HCT116 (cell line): ENCODE results near the gene CXCL1.

Experiments
- CTCF ChIP-seq, 3 experiments: fragments of 200-600 bp in 1 of 3; sonication (generic) in 1 of 3; IDR thresholded peaks in 2 of 3; conservative IDR thresholded peaks in 1 of 3; 2 replicates each; pipeline ENCODE4 v1.5.1; 2012 to 2017; ENCODE audit warnings: low read depth in 2 of 3, low read length in 2 of 3, antibody characterized with exemption in 1 of 3, borderline replicate concordance in 1 of 3, control low read depth in 1 of 3, mild to moderate bottlenecking in 1 of 3, mixed read lengths in 1 of 3, mixed run types in 1 of 3, moderate library complexity in 1 of 3; ENCODE audit not compliant: insufficient read depth in 1 of 3
- EGR1 ChIP-seq: IDR thresholded peaks from 2 replicates; pipeline ENCODE4 v1.6.1; 2012; ENCODE audit warnings: low read depth
- JUND ChIP-seq: IDR thresholded peaks from 2 replicates; pipeline ENCODE4 v1.6.1; 2012
- POLR2A ChIP-seq: IDR thresholded peaks from 2 replicates; pipeline ENCODE4 v1.7.0; 2011; ENCODE audit warnings: borderline replicate concordance; ENCODE audit not compliant: insufficient read depth, insufficient read length; ENCODE audit errors: extremely low read depth
- POLR2AphosphoS5 ChIP-seq: IDR thresholded peaks from 2 replicates; pipeline ENCODE4 v1.6.1; 2011; ENCODE audit warnings: mild to moderate bottlenecking, low read depth, low read length, moderate library complexity

DNA sequence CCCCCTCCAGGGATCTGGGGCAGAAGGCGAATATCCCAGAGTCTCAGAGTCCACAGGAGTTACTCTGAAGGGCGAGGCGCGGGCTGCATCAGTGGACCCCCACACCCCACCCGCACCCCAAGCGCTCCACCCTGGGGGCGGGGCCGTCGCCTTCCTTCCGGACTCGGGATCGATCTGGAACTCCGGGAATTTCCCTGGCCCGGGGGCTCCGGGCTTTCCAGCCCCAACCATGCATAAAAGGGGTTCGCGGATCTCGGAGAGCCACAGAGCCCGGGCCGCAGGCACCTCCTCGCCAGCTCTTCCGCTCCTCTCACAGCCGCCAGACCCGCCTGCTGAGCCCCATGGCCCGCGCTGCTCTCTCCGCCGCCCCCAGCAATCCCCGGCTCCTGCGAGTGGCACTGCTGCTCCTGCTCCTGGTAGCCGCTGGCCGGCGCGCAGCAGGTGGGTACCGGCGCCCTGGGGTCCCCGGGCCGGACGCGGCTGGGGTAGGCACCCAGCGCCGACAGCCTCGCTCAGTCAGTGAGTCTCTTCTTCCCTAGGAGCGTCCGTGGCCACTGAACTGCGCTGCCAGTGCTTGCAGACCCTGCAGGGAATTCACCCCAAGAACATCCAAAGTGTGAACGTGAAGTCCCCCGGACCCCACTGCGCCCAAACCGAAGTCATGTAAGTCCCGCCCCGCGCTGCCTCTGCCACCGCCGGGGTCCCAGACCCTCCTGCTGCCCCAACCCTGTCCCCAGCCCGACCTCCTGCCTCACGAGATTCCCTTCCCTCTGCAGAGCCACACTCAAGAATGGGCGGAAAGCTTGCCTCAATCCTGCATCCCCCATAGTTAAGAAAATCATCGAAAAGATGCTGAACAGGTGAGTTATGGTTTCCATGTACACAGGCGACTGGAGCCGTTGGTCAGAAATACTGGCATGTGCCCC, at the start of gene CXCL1:
- peak; percentile 59 for TF ChIP-seq POLR2AphosphoS5
- no peak for TF ChIP-seq CTCF (IDR thresholded peaks at IDR 0.05 in 2 of 3, conservative IDR thresholded peaks at IDR 0.05 in 1 of 3; ENCODE audit: borderline replicate concordance in 1 of 3, insufficient read depth in 1 of 3, low read depth in 2 of 3, low read length in 2 of 3)
- TF ChIP-seq EGR1: no peak
- TF ChIP-seq POLR2A: no peak
- no peak for TF ChIP-seq JUND
